ENCODE results near the gene ACKR4. TPM values are rescaled to one million over a fixed set of nuclear protein-coding genes. Genes with fewer than 3 reads are reported as not detected.

Gene ACKR4
- total and polyA plus RNA-seq, 7 donors = 0.11 to 0.64 (median 0.23) TPM; not detected in 1

- Histone ChIP-seq H3K4me1 (no peaks in the 10 kb centered on the region), H3K36me3 (ENCODE audit: insufficient read depth in 1 of 2, low read depth in 1 of 2) (peaks cover 0 to 48% of the 10 kb centered on the region in 2 donors), H3K27ac (no peak overlapping the region), H3K27me3 (ENCODE audit: insufficient read depth in 3 of 3, low read length in 2 of 3) (no peaks in the 10 kb centered on the region), H3K9me3 (no peaks in the 10 kb centered on the region), H3K4me3 (no peak overlapping the region)
- intact Hi-C loops (cut with DNase I) = no loop called here
- DNase-seq (no peak), ATAC-seq (no peak)
- no peak for TF ChIP-seq CTCF (IDR thresholded peaks at IDR 0.05)
- WGBS, 3 donors = 49 to 65% (median 56%) methylated on average over 1 of the region's 1 CpG
Measured at GRCh38 chr3:132622148-132622547, 25.1 kb downstream of the ACKR4 start.

GRCh38 chr3:132622761-132623160 lies 25.7 kb downstream of the ACKR4 start:
- Histone ChIP-seq H3K4me1 (no peaks in the 10 kb centered on the region), H3K4me3 (no peak overlapping the region), H3K27me3 (ENCODE audit: insufficient read depth in 3 of 3, low read length in 2 of 3) (no peaks in the 10 kb centered on the region), H3K9me3 (no peaks in the 10 kb centered on the region), H3K36me3 (ENCODE audit: insufficient read depth in 1 of 2, low read depth in 1 of 2) (peaks cover 0 to 49% of the 10 kb centered on the region in 2 donors), H3K27ac (no peak overlapping the region)
- intact Hi-C loops (cut with DNase I) = no loop called here
- ATAC-seq (no peak), DNase-seq (no peak)
- 75 to 91% (median 89%) methylated on average over 1 of the region's 1 CpG for WGBS, 3 donors
- no peak for TF ChIP-seq CTCF (IDR thresholded peaks at IDR 0.05)

GRCh38 chr3:132623646-132624045 lies 26.6 kb downstream of the ACKR4 start:
- Histone ChIP-seq H3K27me3 (ENCODE audit: insufficient read depth in 3 of 3, low read length in 2 of 3) (no peaks in the 10 kb centered on the region), H3K4me3 (no peak overlapping the region), H3K4me1 (no peaks in the 10 kb centered on the region), H3K9me3 (no peaks in the 10 kb centered on the region), H3K36me3 (ENCODE audit: insufficient read depth in 1 of 2, low read depth in 1 of 2) (peaks cover 0 to 53% of the 10 kb centered on the region in 2 donors), H3K27ac (no peak overlapping the region)
- TF ChIP-seq CTCF (IDR thresholded peaks at IDR 0.05) = no peak
- 94 to 100% (median 100%) methylated on average over 1 of the region's 1 CpG for WGBS, 3 donors
- DNase-seq = no peak
- no peak for ATAC-seq
- intact Hi-C loops (cut with DNase I) = no loop called here

GRCh38 chr3:132624790-132625189 lies 27.7 kb downstream of the ACKR4 start:
- Histone ChIP-seq H3K4me3 (no peak overlapping the region), H3K36me3 (ENCODE audit: insufficient read depth in 1 of 2, low read depth in 1 of 2) (peaks cover 0 to 60% of the 10 kb centered on the region in 2 donors), H3K4me1 (no peaks in the 10 kb centered on the region), H3K27me3 (ENCODE audit: insufficient read depth in 3 of 3, low read length in 2 of 3) (no peaks in the 10 kb centered on the region), H3K9me3 (no peaks in the 10 kb centered on the region), H3K27ac (no peak overlapping the region)
- DNase-seq (no peak), ATAC-seq (no peak)
- intact Hi-C loops (cut with DNase I) = no loop called here
- 94 to 97% (median 94%) methylated on average over 7 of the region's 7 CpGs for WGBS, 3 donors
- no peak for TF ChIP-seq CTCF (IDR thresholded peaks at IDR 0.05)

- H3K4me3 ChIP-seq = no peak overlapping the region
- WGBS, 3 donors = 95 to 100% (median 99%) methylated on average over 1 of the region's 1 CpG
- no peaks in the 10 kb centered on the region for H3K27me3 ChIP-seq (ENCODE audit: insufficient read depth in 3 of 3, low read length in 2 of 3)
- no peak for ATAC-seq
- no peaks in the 10 kb centered on the region for H3K4me1 ChIP-seq
- TF ChIP-seq CTCF (IDR thresholded peaks at IDR 0.05) = no peak
- intact Hi-C loops (cut with DNase I) = no loop called here
- H3K27ac ChIP-seq = no peak overlapping the region
- DNase-seq = no peak
- H3K36me3 ChIP-seq (ENCODE audit: insufficient read depth in 1 of 2, low read depth in 1 of 2) = peaks cover 0 to 68% of the 10 kb centered on the region in 2 donors
- H3K9me3 ChIP-seq = no peaks in the 10 kb centered on the region
Measured at GRCh38 chr3:132625613-132626012, 28.5 kb downstream of the ACKR4 start.

Measured in psoas muscle (tissue), 8 donors.